ENCODE measurements around the gene C9orf72. TPM values are rescaled to one million over a fixed set of nuclear protein-coding genes. Genes with fewer than 3 reads are reported as not detected.

The C9orf72 gene
- total RNA-seq, 1 donor from 2014 or later = 32.9 TPM

- H3K4me3 Mint-ChIP-seq = no peak overlapping the region
- no peak for TF ChIP-seq CTCF (conservative IDR thresholded peaks at IDR 0.05)
- H3K27me3 Mint-ChIP-seq (ENCODE audit: low read depth) = no peaks in the 10 kb centered on the region
- H3K9me3 Mint-ChIP-seq = peaks cover 6% of the 10 kb centered on the region
- no peaks in the 10 kb centered on the region for H3K36me3 Mint-ChIP-seq (ENCODE audit: low read depth)
- no peak overlapping the region for H3K27ac Mint-ChIP-seq (ENCODE audit: unreplicated experiment)
- H3K4me1 Mint-ChIP-seq = no peaks in the 10 kb centered on the region
- DNase-seq (ENCODE audit: low read depth, low spot score) = no peak
Measured at GRCh38 chr9:27590651-27591050, 17.4 kb upstream of the C9orf72 start.

- no peak for DNase-seq (ENCODE audit: low read depth, low spot score)
- no peaks in the 10 kb centered on the region for H3K4me1 Mint-ChIP-seq
- H3K4me3 Mint-ChIP-seq = no peak overlapping the region
- no peak overlapping the region for H3K27ac Mint-ChIP-seq (ENCODE audit: unreplicated experiment)
- TF ChIP-seq CTCF (conservative IDR thresholded peaks at IDR 0.05) = no peak
- peaks cover 6% of the 10 kb centered on the region for H3K9me3 Mint-ChIP-seq
- no peaks in the 10 kb centered on the region for H3K27me3 Mint-ChIP-seq (ENCODE audit: low read depth)
- H3K36me3 Mint-ChIP-seq (ENCODE audit: low read depth) = no peaks in the 10 kb centered on the region
Measured at GRCh38 chr9:27589462-27589861, 16.2 kb upstream of the C9orf72 start.

- DNase-seq (ENCODE audit: low read depth, low spot score) = no peak
- no peak overlapping the region for H3K4me3 Mint-ChIP-seq
- H3K9me3 Mint-ChIP-seq = peaks cover 6% of the 10 kb centered on the region
- no peaks in the 10 kb centered on the region for H3K36me3 Mint-ChIP-seq (ENCODE audit: low read depth)
- H3K27me3 Mint-ChIP-seq (ENCODE audit: low read depth) = no peaks in the 10 kb centered on the region
- TF ChIP-seq CTCF (conservative IDR thresholded peaks at IDR 0.05) = no peak
- H3K27ac Mint-ChIP-seq (ENCODE audit: unreplicated experiment) = no peak overlapping the region
- no peaks in the 10 kb centered on the region for H3K4me1 Mint-ChIP-seq
Measured at GRCh38 chr9:27586304-27586703, 13.0 kb upstream of the C9orf72 start.

- no peak for DNase-seq (ENCODE audit: low read depth, low spot score)
- no peak overlapping the region for H3K4me3 Mint-ChIP-seq
- no peak for TF ChIP-seq CTCF (conservative IDR thresholded peaks at IDR 0.05)
- H3K9me3 Mint-ChIP-seq = peaks cover 2% of the 10 kb centered on the region
- no peak overlapping the region for H3K27ac Mint-ChIP-seq (ENCODE audit: unreplicated experiment)
- no peaks in the 10 kb centered on the region for H3K36me3 Mint-ChIP-seq (ENCODE audit: low read depth)
- no peaks in the 10 kb centered on the region for H3K4me1 Mint-ChIP-seq
- H3K27me3 Mint-ChIP-seq (ENCODE audit: low read depth) = no peaks in the 10 kb centered on the region
Measured at GRCh38 chr9:27584931-27585330, 11.7 kb upstream of the C9orf72 start.

- Mint-ChIP-seq H3K4me1 (no peaks in the 10 kb centered on the region), H3K4me3 (no peak overlapping the region), H3K27me3 (ENCODE audit: low read depth) (no peaks in the 10 kb centered on the region), H3K27ac (ENCODE audit: unreplicated experiment) (no peak overlapping the region), H3K9me3 (peaks cover 9% of the 10 kb centered on the region), H3K36me3 (ENCODE audit: low read depth) (no peaks in the 10 kb centered on the region)
- DNase-seq (ENCODE audit: low read depth, low spot score) = no peak
- no peak for TF ChIP-seq CTCF (conservative IDR thresholded peaks at IDR 0.05)
Measured at GRCh38 chr9:27582794-27583193, 9.5 kb upstream of the C9orf72 start.

GRCh38 chr9:27581826-27582225 is 8.5 kb upstream of the C9orf72 start:
- Mint-ChIP-seq H3K4me1 (no peaks in the 10 kb centered on the region), H3K4me3 (no peak overlapping the region), H3K9me3 (peaks cover 7% of the 10 kb centered on the region), H3K27me3 (ENCODE audit: low read depth) (no peaks in the 10 kb centered on the region), H3K36me3 (ENCODE audit: low read depth) (no peaks in the 10 kb centered on the region), H3K27ac (ENCODE audit: unreplicated experiment) (no peak overlapping the region)
- no peak for TF ChIP-seq CTCF (conservative IDR thresholded peaks at IDR 0.05)
- no peak for DNase-seq (ENCODE audit: low read depth, low spot score)

Data from neural crest cell (in vitro differentiated cells).